ENCODE results near the gene ISCA2.

GRCh38 chr14:74542056-74542685, 48.6 kb downstream of the ISCA2 start:
- TF ChIP-seq CTCF (conservative IDR thresholded peaks at IDR 0.05; ENCODE audit: low read depth in 2 of 2) (no peak), EZH2 (IDR thresholded peaks at IDR 0.05; ENCODE audit: low read depth, unreplicated experiment) (no peak), POLR2AphosphoS5 (IDR thresholded peaks at IDR 0.05; ENCODE audit: low read depth) (no peak), NANOG (IDR thresholded peaks at IDR 0.05; ENCODE audit: borderline replicate concordance) (no peak), EZH2phosphoT487 (IDR thresholded peaks at IDR 0.05; ENCODE audit: unreplicated experiment) (no peak)
- TF ChIP-seq, protein P1, sequence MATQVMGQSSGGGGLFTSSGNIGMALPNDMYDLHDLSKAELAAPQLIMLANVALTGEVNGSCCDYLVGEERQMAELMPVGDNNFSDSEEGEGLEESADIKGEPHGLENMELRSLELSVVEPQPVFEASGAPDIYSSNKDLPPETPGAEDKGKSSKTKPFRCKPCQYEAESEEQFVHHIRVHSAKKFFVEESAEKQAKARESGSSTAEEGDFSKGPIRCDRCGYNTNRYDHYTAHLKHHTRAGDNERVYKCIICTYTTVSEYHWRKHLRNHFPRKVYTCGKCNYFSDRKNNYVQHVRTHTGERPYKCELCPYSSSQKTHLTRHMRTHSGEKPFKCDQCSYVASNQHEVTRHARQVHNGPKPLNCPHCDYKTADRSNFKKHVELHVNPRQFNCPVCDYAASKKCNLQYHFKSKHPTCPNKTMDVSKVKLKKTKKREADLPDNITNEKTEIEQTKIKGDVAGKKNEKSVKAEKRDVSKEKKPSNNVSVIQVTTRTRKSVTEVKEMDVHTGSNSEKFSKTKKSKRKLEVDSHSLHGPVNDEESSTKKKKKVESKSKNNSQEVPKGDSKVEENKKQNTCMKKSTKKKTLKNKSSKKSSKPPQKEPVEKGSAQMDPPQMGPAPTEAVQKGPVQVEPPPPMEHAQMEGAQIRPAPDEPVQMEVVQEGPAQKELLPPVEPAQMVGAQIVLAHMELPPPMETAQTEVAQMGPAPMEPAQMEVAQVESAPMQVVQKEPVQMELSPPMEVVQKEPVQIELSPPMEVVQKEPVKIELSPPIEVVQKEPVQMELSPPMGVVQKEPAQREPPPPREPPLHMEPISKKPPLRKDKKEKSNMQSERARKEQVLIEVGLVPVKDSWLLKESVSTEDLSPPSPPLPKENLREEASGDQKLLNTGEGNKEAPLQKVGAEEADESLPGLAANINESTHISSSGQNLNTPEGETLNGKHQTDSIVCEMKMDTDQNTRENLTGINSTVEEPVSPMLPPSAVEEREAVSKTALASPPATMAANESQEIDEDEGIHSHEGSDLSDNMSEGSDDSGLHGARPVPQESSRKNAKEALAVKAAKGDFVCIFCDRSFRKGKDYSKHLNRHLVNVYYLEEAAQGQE (IDR thresholded peaks at IDR 0.05; ENCODE audit: unreplicated experiment) = no peak
